MM.1S (cell line): ENCODE measurements around the gene PSME3IP1.

ENCODE experiments used
- DNase-seq: peaks from one replicate; pipeline ENCODE4 v3.0.0-alpha.2; 2015
- H2AFZ ChIP-seq: fragments of 300-600 bp; sonication (generic); 2 replicates; pipeline ENCODE4 v1.6.0; 2016; ENCODE audit warnings: antibody characterized with exemption, low read length
- H3F3A ChIP-seq: fragments of 300-600 bp; sonication (generic); 2 replicates; pipeline ENCODE4 v1.6.1; 2016; ENCODE audit warnings: mild to moderate bottlenecking, antibody characterized with exemption, low read length, moderate library complexity, mixed read lengths; ENCODE audit not compliant: insufficient read depth
- H3K27ac ChIP-seq: fragments of 300-600 bp; sonication (generic); 2 replicates; pipeline ENCODE4 v1.5.1; 2016; ENCODE audit warnings: mild to moderate bottlenecking, low read length
- H3K27me3 ChIP-seq: fragments of 300-600 bp; sonication (generic); replicated peaks from 2 replicates; pipeline ENCODE4 v1.6.0; 2016; ENCODE audit warnings: low read length; ENCODE audit not compliant: insufficient read depth
- H3K36me3 ChIP-seq: fragments of 300-600 bp; sonication (generic); replicated peaks from 2 replicates; pipeline ENCODE4 v1.6.1; 2016; ENCODE audit warnings: mild to moderate bottlenecking, low read length, mixed read lengths; ENCODE audit not compliant: insufficient read depth
- H3K4me1 ChIP-seq: fragments of 300-600 bp; sonication (generic); 2 replicates; pipeline ENCODE4 v1.6.1; 2016; ENCODE audit warnings: low read length, mixed read lengths
- H3K4me2 ChIP-seq: fragments of 300-600 bp; sonication (generic); 2 replicates; pipeline ENCODE4 v1.6.0; 2016; ENCODE audit warnings: low read depth, low read length
- H3K4me3 ChIP-seq: fragments of 300-600 bp; sonication (generic); 2 replicates; pipeline ENCODE4 v1.5.1; 2016; ENCODE audit warnings: low read length, mixed read lengths
- H3K79me2 ChIP-seq: fragments of 300-600 bp; sonication (generic); 2 replicates; pipeline ENCODE4 v1.6.1; 2016; ENCODE audit warnings: mixed run types, low read length, mixed read lengths
- H3K9ac ChIP-seq: fragments of 300-600 bp; sonication (generic); 2 replicates; pipeline ENCODE4 v1.6.1; 2016; ENCODE audit warnings: low read length, mixed read lengths
- H3K9me2 ChIP-seq: fragments of 300-600 bp; sonication (generic); replicated peaks from 2 replicates; pipeline ENCODE4 v1.6.1; 2016; ENCODE audit warnings: mild to moderate bottlenecking, low read length, mixed read lengths; ENCODE audit not compliant: insufficient read depth
- H3K9me3 ChIP-seq: fragments of 300-600 bp; sonication (generic); replicated peaks from 2 replicates; pipeline ENCODE4 v1.6.1; 2016; ENCODE audit warnings: mild to moderate bottlenecking, low read length, mixed read lengths; ENCODE audit not compliant: insufficient read depth
- H4K20me1 ChIP-seq: fragments of 300-600 bp; sonication (generic); 2 replicates; pipeline ENCODE4 v1.6.1; 2016; ENCODE audit warnings: mild to moderate bottlenecking, low read length, moderate library complexity, mixed read lengths; ENCODE audit not compliant: insufficient read depth
- EZH2 ChIP-seq: fragments of 300-600 bp; sonication (generic); optimal IDR thresholded peaks from 2 replicates; pipeline ENCODE3; 2017; ENCODE audit warnings: low read depth, mild to moderate bottlenecking, antibody characterized with exemption, low read length, mixed read lengths
- EZH2phosphoT487 ChIP-seq: fragments of 300-600 bp; sonication (generic); IDR thresholded peaks from 2 replicates; pipeline ENCODE4 v1.6.1; 2018; ENCODE audit warnings: antibody characterized with exemption, low read length
- TF ChIP-seq, protein P1 (sequence below): fragments of 300-600 bp; sonication (generic); IDR thresholded peaks from 2 replicates; pipeline ENCODE4 v1.5.1; 2016; ENCODE audit warnings: antibody characterized with exemption, low read length, mixed read lengths

Gene PSME3IP1

DNA sequence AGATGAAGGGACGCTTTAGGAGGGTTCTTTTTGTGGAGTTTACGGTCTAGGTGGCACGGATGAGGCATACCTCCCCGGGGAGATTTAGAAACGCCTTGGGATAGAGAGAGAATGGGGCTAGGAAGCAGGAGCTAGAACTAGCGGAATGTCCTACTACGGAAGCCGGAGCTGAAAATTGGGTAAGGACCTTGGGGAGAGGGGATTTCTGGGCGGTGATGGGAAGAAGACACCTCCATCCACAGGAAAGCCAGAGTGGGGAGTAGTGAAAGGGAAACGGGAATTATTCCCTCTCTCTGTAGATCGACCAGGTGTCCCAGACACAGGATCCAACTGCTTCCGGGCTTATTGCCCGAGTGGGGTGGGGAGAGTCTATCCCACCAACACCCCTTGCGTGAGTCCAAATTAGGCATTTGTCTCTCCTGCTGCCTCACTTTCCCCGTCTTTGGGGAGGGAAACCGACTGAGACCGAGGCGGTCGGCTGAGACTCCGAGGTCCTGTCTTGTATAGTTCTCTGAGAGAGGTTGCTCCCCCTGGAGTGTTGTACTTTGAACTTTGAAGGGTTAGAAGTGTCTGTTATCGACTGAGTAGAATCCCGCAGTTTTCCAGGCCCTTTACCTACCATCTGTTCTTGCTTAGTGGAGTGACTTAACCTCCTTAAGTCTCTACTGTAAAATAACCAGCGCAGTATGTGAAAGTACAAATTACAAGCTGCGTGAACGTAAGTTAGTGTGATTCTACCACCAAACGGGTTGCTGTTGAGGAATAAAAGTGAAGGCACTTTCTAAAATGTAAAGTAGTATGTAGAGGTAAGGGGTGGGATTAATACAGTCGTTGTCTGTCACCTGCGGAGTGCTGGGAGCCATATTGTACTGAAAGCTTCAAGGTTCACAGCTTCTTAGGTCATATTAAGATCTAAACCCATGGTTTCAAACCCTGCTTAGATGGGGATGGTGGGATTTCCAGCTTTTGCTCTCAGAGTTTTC lies 1.3 kb upstream of the PSME3IP1 start:
- Histone ChIP-seq H3K4me2 (peak overlapping the region; percentile 95), H3K79me2 (peaks cover 95% of the 10 kb centered on the region), H3K4me1 (peaks cover 12% of the 10 kb centered on the region), H3F3A (peaks cover 11% of the 10 kb centered on the region), H3K9ac (peak overlapping the region; percentile 75), H3K9me2 (no peaks in the 10 kb centered on the region), H3K4me3 (peak overlapping the region; percentile 97), H3K27ac (peak overlapping the region; percentile 44; the same call in 1 of the 2 replicates), H3K9me3 (no peaks in the 10 kb centered on the region), H3K27me3 (no peaks in the 10 kb centered on the region), H4K20me1 (no peaks in the 10 kb centered on the region), H3K36me3 (no peaks in the 10 kb centered on the region), H2AFZ (peak overlapping the region; percentile 75)
- TF ChIP-seq, protein P1, sequence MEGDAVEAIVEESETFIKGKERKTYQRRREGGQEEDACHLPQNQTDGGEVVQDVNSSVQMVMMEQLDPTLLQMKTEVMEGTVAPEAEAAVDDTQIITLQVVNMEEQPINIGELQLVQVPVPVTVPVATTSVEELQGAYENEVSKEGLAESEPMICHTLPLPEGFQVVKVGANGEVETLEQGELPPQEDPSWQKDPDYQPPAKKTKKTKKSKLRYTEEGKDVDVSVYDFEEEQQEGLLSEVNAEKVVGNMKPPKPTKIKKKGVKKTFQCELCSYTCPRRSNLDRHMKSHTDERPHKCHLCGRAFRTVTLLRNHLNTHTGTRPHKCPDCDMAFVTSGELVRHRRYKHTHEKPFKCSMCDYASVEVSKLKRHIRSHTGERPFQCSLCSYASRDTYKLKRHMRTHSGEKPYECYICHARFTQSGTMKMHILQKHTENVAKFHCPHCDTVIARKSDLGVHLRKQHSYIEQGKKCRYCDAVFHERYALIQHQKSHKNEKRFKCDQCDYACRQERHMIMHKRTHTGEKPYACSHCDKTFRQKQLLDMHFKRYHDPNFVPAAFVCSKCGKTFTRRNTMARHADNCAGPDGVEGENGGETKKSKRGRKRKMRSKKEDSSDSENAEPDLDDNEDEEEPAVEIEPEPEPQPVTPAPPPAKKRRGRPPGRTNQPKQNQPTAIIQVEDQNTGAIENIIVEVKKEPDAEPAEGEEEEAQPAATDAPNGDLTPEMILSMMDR = no peak; the same call in 1 of the 2 replicates
- TF ChIP-seq EZH2 (no peak), EZH2phosphoT487 (no peak)
- peak; percentile 31 for DNase-seq

DNA sequence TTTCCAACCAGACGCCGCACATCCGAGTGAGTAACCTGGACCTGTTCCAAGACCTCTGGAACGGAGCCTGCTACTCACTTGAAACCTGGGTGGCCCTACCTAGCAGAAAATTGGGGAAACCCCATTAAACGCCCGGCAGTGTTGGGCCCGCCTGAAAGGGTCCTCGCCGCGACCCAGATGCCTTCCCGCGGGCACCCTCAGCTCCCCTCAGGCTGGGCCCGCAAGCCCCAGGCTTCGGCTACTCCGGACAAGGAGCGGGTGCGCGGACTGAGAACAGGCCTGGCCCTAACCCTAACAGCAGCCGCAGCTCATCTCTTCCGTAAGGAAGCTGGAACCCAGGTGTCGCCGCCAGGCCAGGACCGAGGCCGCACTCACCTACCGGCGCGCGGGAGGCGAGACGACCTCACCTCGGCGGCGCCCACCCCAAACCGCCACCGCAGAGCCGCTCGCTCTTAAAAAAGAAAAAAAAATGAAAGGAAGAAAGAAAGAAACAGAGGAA lies 344 bp downstream of the PSME3IP1 start:
- TF ChIP-seq, protein P1 = no peak
- no peak for TF ChIP-seq EZH2phosphoT487
- TF ChIP-seq EZH2 = no peak

DNA sequence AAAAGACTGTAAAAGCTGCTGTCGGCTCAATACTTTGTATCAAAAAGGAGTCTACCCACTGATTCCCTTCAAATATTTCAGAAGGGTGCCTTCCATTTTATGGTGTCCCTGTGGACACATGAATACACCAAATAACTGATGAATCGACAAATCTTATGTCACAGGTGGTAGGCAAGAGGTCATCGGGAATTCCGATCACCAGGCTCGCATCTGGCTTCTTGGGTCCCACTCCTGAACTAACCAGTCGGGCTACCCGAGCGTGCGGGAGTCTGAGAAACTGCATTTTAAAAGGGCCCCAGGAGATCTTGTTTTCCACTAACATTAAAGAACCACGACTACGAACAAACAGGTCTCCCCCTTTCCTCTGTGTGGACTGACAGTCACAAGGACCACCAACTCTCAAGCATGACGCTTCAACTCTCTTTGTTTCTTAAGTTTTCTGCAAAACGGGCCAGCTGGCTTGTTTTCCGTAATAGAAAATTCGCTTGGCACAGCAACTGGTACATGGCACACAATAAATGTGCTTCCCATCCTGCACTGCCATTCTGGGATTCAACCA lies 873 bp downstream of the PSME3IP1 start:
- peak overlapping the region; percentile 89 for H3K9ac ChIP-seq

More for the DNA sequence above, 344 bp downstream of the PSME3IP1 start:
- H3F3A ChIP-seq = peaks cover 11% of the 10 kb centered on the region
- H3K4me2 ChIP-seq = peak overlapping the region; percentile 78
- peaks cover 7% of the 10 kb centered on the region for H3K4me1 ChIP-seq
- no peaks in the 10 kb centered on the region for H4K20me1 ChIP-seq
- H3K27ac ChIP-seq = peak overlapping the region; percentile 67; the same call in 1 of the 2 replicates
- peak overlapping the region; percentile 90 for H3K4me3 ChIP-seq
- H3K9me3 ChIP-seq = no peaks in the 10 kb centered on the region
- peaks cover 95% of the 10 kb centered on the region for H3K79me2 ChIP-seq
- DNase-seq = no peak
- no peaks in the 10 kb centered on the region for H3K27me3 ChIP-seq
- H3K9me2 ChIP-seq = no peaks in the 10 kb centered on the region
- H3K9ac ChIP-seq = peak overlapping the region; percentile 89
- H2AFZ ChIP-seq = peak overlapping the region; percentile 75
- H3K36me3 ChIP-seq = no peaks in the 10 kb centered on the region

More for the DNA sequence above, 873 bp downstream of the PSME3IP1 start:
- Histone ChIP-seq H3K4me3 (peak overlapping the region; percentile 90), H2AFZ (peak overlapping the region; percentile 75), H3K36me3 (no peaks in the 10 kb centered on the region), H3K9me3 (no peaks in the 10 kb centered on the region), H4K20me1 (no peaks in the 10 kb centered on the region), H3K27ac (peak overlapping the region; percentile 67; the same call in 1 of the 2 replicates), H3K9me2 (no peaks in the 10 kb centered on the region), H3K79me2 (peaks cover 93% of the 10 kb centered on the region), H3K4me2 (peak overlapping the region; percentile 78), H3K4me1 (peaks cover 7% of the 10 kb centered on the region), H3F3A (peaks cover 11% of the 10 kb centered on the region), H3K27me3 (no peaks in the 10 kb centered on the region)
- TF ChIP-seq, protein P1 = no peak
- no peak for TF ChIP-seq EZH2
- TF ChIP-seq EZH2phosphoT487 = no peak
- no peak for DNase-seq
